CD14-positive monocyte (primary cell): ENCODE data around the gene CPO. TPM values are rescaled to one million over a fixed set of nuclear protein-coding genes. Genes with fewer than 3 reads are reported as not detected.

Source experiments
- DNase-seq, 3 donors: peaks; one replicate each; pipeline ENCODE4 v3.0.0-alpha.2; 2011 to 2022
- H2AFZ ChIP-seq: 2 replicates; pipeline ENCODE4 v1.6.0; 2012; ENCODE audit warnings: mild to moderate bottlenecking, low read depth, low read length, inconsistent platforms; ENCODE audit not compliant: insufficient read depth, poor library complexity, severe bottlenecking
- H3K27ac ChIP-seq, 2 donors: 1 replicate in 1 of 2; 2 replicates in 1 of 2; pipeline ENCODE4 v1.5.1; 2012 to 2013; ENCODE audit warnings: low read length in 2 of 2, control low read depth in 1 of 2, inconsistent platforms in 1 of 2, low read depth in 1 of 2, mild to moderate bottlenecking in 1 of 2
- H3K27me3 ChIP-seq, 2 donors: one replicate each; pipeline versions ENCODE4 v1.6.0 to v1.6.1; 2011 to 2013; ENCODE audit warnings: low read length in 2 of 2; ENCODE audit not compliant: control insufficient read depth in 2 of 2, insufficient read depth in 2 of 2
- H3K36me3 ChIP-seq, 2 donors: replicated peaks in 1 of 2; 1 replicate in 1 of 2; 2 replicates in 1 of 2; pipeline versions ENCODE4 v1.5.1 to v1.6.1; 2012 to 2013; ENCODE audit warnings: low read length in 2 of 2, control low read depth in 1 of 2, inconsistent platforms in 1 of 2, mild to moderate bottlenecking in 1 of 2; ENCODE audit not compliant: insufficient read depth in 2 of 2, control insufficient read depth in 1 of 2
- H3K4me1 ChIP-seq, 2 donors: 1 replicate in 1 of 2; 2 replicates in 1 of 2; pipeline versions ENCODE4 v1.5.1 to v1.6.1; 2012 to 2013; ENCODE audit warnings: low read length in 2 of 2, control low read depth in 1 of 2, inconsistent platforms in 1 of 2, mild to moderate bottlenecking in 1 of 2, moderate library complexity in 1 of 2; ENCODE audit not compliant: insufficient read depth in 2 of 2, control insufficient read depth in 1 of 2
- H3K4me2 ChIP-seq: replicated peaks from 2 replicates; pipeline ENCODE3; 2012; ENCODE audit warnings: low read length, moderate library complexity, mild to moderate bottlenecking; ENCODE audit not compliant: poor library complexity, severe bottlenecking; ENCODE audit errors: extremely low read depth
- H3K4me3 ChIP-seq, 3 experiments: fragments of 200-600 bp in 1 of 3; sonication (generic) in 1 of 3; replicated peaks in 1 of 3; 1 replicate in 2 of 3; 2 replicates in 1 of 3; pipeline ENCODE4 v1.5.1; 2011 to 2013; ENCODE audit warnings: low read length in 3 of 3, mild to moderate bottlenecking in 3 of 3, control low read depth in 2 of 3, low read depth in 2 of 3, inconsistent platforms in 1 of 3, moderate library complexity in 1 of 3
- H3K79me2 ChIP-seq: 2 replicates; pipeline ENCODE4 v1.6.0; 2012; ENCODE audit warnings: mild to moderate bottlenecking, control low read depth, inconsistent platforms, low read length, moderate library complexity; ENCODE audit not compliant: insufficient read depth
- H3K9ac ChIP-seq: 2 replicates; pipeline ENCODE4 v1.6.0; 2017; ENCODE audit warnings: low read length, mild to moderate bottlenecking; ENCODE audit not compliant: insufficient read depth, poor library complexity, severe bottlenecking
- H3K9me3 ChIP-seq, 2 donors: replicated peaks in 1 of 2; 1 replicate in 1 of 2; 2 replicates in 1 of 2; pipeline versions ENCODE4 v1.5.1 to v1.6.1; 2012 to 2013; ENCODE audit warnings: low read length in 2 of 2, control low read depth in 1 of 2; ENCODE audit not compliant: control insufficient read depth in 1 of 2, insufficient read depth in 1 of 2
- H4K20me1 ChIP-seq: 2 replicates; pipeline ENCODE4 v1.6.0; 2012; ENCODE audit warnings: mild to moderate bottlenecking, low read length, control low read depth, moderate library complexity; ENCODE audit not compliant: insufficient read depth
- H3K27ac Mint-ChIP-seq, 7 donors: one replicate each; pipeline ENCODE4 v1.8.0; 2020; ENCODE audit warnings: mild to moderate bottlenecking in 7 of 7, mixed read lengths in 7 of 7, moderate library complexity in 6 of 7, inconsistent platforms in 2 of 7
- H3K27me3 Mint-ChIP-seq, 3 donors: one replicate each; pipeline ENCODE4 v1.8.0; 2021 to 2022; ENCODE audit warnings: low read depth in 3 of 3, mild to moderate bottlenecking in 3 of 3, mixed read lengths in 3 of 3, moderate library complexity in 3 of 3, inconsistent platforms in 1 of 3
- H3K36me3 Mint-ChIP-seq, 2 donors: one replicate each; pipeline ENCODE4 v1.8.0; 2020; ENCODE audit warnings: mixed read lengths in 2 of 2, inconsistent platforms in 1 of 2, mild to moderate bottlenecking in 1 of 2
- H3K4me1 Mint-ChIP-seq: one replicate; pipeline ENCODE4 v1.8.0; 2020; ENCODE audit warnings: mild to moderate bottlenecking, mixed read lengths
- H3K4me3 Mint-ChIP-seq, 2 donors: one replicate each; pipeline ENCODE4 v1.8.0; 2020; ENCODE audit warnings: mild to moderate bottlenecking in 2 of 2, mixed read lengths in 2 of 2, moderate library complexity in 1 of 2
- H3K9me3 Mint-ChIP-seq, 7 donors: one replicate each; pipeline ENCODE4 v1.8.0; 2020 to 2022; ENCODE audit warnings: mixed read lengths in 7 of 7, mild to moderate bottlenecking in 6 of 7, moderate library complexity in 6 of 7, inconsistent platforms in 2 of 7
- CTCF ChIP-seq: fragments of 200-600 bp; IDR thresholded peaks from one replicate; pipeline ENCODE4 v1.8.0; 2022; ENCODE audit warnings: antibody characterized with exemption, mild to moderate bottlenecking
- WGBS: methylation state at CpG from one replicate; pipeline ENCODE4 v1.1.5; 2013; ENCODE audit warnings: missing lambda C conversion rate; ENCODE audit not compliant: insufficient coverage; 5-methylcytosine and 5-hydroxymethylcytosine counted together
- intact Hi-C, 2 donors: fragments of 100-400 bp; cut with micrococcal nuclease; formaldehyde crosslinking; loops; one replicate each; pipeline versions ENCODE4 v1.15.0 to v1.15.1; 2023
- polyA plus RNA-seq, 3 donors: library from polyadenylated mRNA; depleted of rRNA in 1 of 3; unstranded in 2 of 3; stranded (reverse) in 1 of 3; fragments of 300-500 nt in 2 of 3; fragments of >200 nt in 1 of 3; fragmentation: Illumina TruSeq in 2 of 3; gene quantifications; 1 replicate in 2 of 3; 2 replicates in 1 of 3; pipeline ENCODE4 v1.2.3, GENCODE V29; 2012 to 2021

The CPO gene
- polyA plus RNA-seq, 3 donors, result not detected

DNA sequence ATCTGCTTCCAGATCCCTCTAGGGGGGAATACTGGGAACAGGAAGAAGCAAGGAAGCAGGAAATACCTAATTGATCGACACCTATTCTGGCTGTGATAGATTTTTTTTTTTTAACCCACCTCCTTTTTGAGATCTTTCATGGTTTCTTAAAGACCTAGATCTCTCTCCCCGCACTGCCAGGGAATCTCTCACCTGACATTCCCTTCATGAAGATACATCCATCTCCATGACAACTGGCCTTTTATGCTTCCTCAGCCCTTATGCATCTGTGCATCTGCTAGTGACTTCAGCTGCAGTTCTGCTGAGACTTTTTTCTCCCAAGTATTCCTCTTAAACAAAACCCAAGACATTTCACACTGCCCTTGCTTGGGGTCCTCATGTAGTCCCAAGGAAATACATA lies 21.1 kb upstream of the CPO start:
- TF ChIP-seq CTCF, result no peak
- H3K4me2 ChIP-seq, result no peak overlapping the region
- H3K79me2 ChIP-seq, result no peaks in the 10 kb centered on the region
- H3K4me3 ChIP-seq, result no peak overlapping the region
- no peaks in the 10 kb centered on the region for H3K9me3 Mint-ChIP-seq
- no peaks in the 10 kb centered on the region for H3K4me1 ChIP-seq
- no peaks in the 10 kb centered on the region for H3K27me3 ChIP-seq
- no peaks in the 10 kb centered on the region for H3K36me3 Mint-ChIP-seq
- no peaks in the 10 kb centered on the region for H3K9me3 ChIP-seq
- no peaks in the 10 kb centered on the region for H3K36me3 ChIP-seq
- no peak for DNase-seq
- intact Hi-C loops, result no loop called here
- peaks cover 0 to 5% (median 0%) of the 10 kb centered on the region in 3 donors for H3K27me3 Mint-ChIP-seq
- no peak overlapping the region for H2AFZ ChIP-seq
- 93% methylated on average over 1 of the region's 2 CpGs for WGBS
- H3K4me3 Mint-ChIP-seq, result no peak overlapping the region
- H4K20me1 ChIP-seq, result no peaks in the 10 kb centered on the region
- no peaks in the 10 kb centered on the region for H3K4me1 Mint-ChIP-seq
- no peak overlapping the region for H3K27ac Mint-ChIP-seq
- H3K9ac ChIP-seq, result no peak overlapping the region
- H3K27ac ChIP-seq, result no peak overlapping the region

DNA sequence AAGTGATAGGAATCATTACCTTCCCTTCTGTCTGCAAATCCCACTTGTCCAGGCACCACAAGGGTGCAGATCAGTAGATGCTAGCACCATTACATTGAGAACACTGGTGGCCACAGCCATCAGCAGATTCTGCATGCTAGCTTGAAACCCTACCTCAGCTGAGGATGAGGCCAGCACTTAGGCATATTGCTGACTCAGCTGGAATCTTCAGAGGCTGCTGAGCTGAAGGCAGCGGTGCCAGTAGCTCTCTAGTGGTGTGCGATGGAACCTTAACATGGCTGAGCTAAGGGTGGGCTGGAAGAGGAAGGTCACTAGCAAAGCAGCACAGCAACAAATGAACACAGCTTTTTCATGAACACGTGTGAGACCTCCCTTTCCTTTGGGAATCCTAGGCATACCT lies 19.0 kb upstream of the CPO start:
- no peaks in the 10 kb centered on the region for H3K27me3 ChIP-seq

More for the DNA sequence above, 19.0 kb upstream of the CPO start:
- H3K4me1 Mint-ChIP-seq, result no peaks in the 10 kb centered on the region
- Histone ChIP-seq H3K4me3 (no peak overlapping the region), H3K27ac (no peak overlapping the region), H3K79me2 (no peaks in the 10 kb centered on the region), H3K9me3 (no peaks in the 10 kb centered on the region), H4K20me1 (no peaks in the 10 kb centered on the region), H2AFZ (no peak overlapping the region), H3K36me3 (no peaks in the 10 kb centered on the region), H3K9ac (no peak overlapping the region), H3K4me2 (no peak overlapping the region), H3K4me1 (no peaks in the 10 kb centered on the region)
- H3K9me3 Mint-ChIP-seq, result peaks cover 0 to 3% (median 0%) of the 10 kb centered on the region in 7 donors
- no peak for TF ChIP-seq CTCF
- DNase-seq, result no peak
- H3K4me3 Mint-ChIP-seq, result no peak overlapping the region
- 91% methylated on average over 3 of the region's 3 CpGs for WGBS
- intact Hi-C loops, result no loop called here
- no peak overlapping the region for H3K27ac Mint-ChIP-seq
- H3K27me3 Mint-ChIP-seq, result peaks cover 0 to 5% (median 0%) of the 10 kb centered on the region in 3 donors
- no peaks in the 10 kb centered on the region for H3K36me3 Mint-ChIP-seq
